Testis (tissue), 3 donors: ENCODE data around the gene PSMD6. TPM values are rescaled to one million over a fixed set of nuclear protein-coding genes. Genes with fewer than 3 reads are reported as not detected.

Experiments used
- DNase-seq: peaks from one replicate; pipeline ENCODE4 v3.0.0-alpha.2; 2019
- H3K27ac ChIP-seq, 2 donors: fragments of 200-600 bp; sonication (generic); one replicate each; pipeline ENCODE4 v1.5.1; 2019
- H3K27me3 ChIP-seq: fragments of 200-600 bp; sonication (generic); one replicate; pipeline ENCODE4 v1.5.1; 2019
- H3K36me3 ChIP-seq: fragments of 200-600 bp; sonication (generic); one replicate; pipeline ENCODE4 v1.5.1; 2017; ENCODE audit warnings: low read depth; ENCODE audit errors: missing control alignments
- H3K4me1 ChIP-seq: fragments of 200-600 bp; sonication (generic); one replicate; pipeline ENCODE4 v1.5.1; 2019
- H3K4me3 ChIP-seq, 2 donors: fragments of 200-600 bp; sonication (generic); one replicate each; pipeline ENCODE4 v1.5.1; 2017 to 2019
- H3K9me3 ChIP-seq: fragments of 200-600 bp; sonication (generic); one replicate; pipeline ENCODE4 v1.5.1; 2017
- CTCF ChIP-seq, 3 experiments: fragments of 450-650 bp in 2 of 3; fragments of 200-600 bp in 1 of 3; sonication (generic) in 1 of 3; IDR thresholded peaks; one replicate each; pipeline ENCODE4 v1.5.1; 2016 to 2019; ENCODE audit warnings: antibody characterized with exemption in 3 of 3, mild to moderate bottlenecking in 2 of 3, moderate library complexity in 1 of 3
- POLR2A ChIP-seq: fragments of 450-650 bp; IDR thresholded peaks from one replicate; pipeline ENCODE4 v1.6.1; 2017; ENCODE audit warnings: antibody characterized with exemption, mild to moderate bottlenecking, moderate library complexity
- WGBS, 2 donors: methylation state at CpG; one replicate each; pipeline ENCODE4 v1.1.5; 2018; 5-methylcytosine and 5-hydroxymethylcytosine counted together
- intact Hi-C: fragments of 100-400 bp; cut with DNase I; formaldehyde crosslinking; loops from one replicate; pipeline ENCODE4 v1.15.1; 2023; ENCODE audit warnings: low total_unique reads
- polyA plus RNA-seq: library from polyadenylated mRNA; stranded (reverse); fragments of 350-450 nt; fragmentation: Illumina TruSeq; extraction: RNeasy Lipid Tissue Mini Kit (QIAGEN cat#74804); gene quantifications from one replicate; pipeline ENCODE4 v1.2.3, GENCODE V29; 2014; ENCODE audit warnings: low read depth, low replicate concordance; ENCODE audit not compliant: insufficient read depth
- total RNA-seq, 2 donors: library from RNA; depleted of rRNA; stranded (reverse); fragments of >200 nt; gene quantifications; one replicate each; pipeline ENCODE4 v1.2.3, GENCODE V29; 2016

Gene PSMD6
- total and polyA plus RNA-seq, 3 donors from 2014 or later: 105 to 249 (median 128) TPM

GRCh38 chr3:64019271-64019670 is 4.0 kb downstream of the PSMD6 start:
- H3K4me3 ChIP-seq: no peak overlapping the region
- DNase-seq: no peak
- H3K36me3 ChIP-seq: no peaks in the 10 kb centered on the region
- H3K9me3 ChIP-seq: no peaks in the 10 kb centered on the region
- TF ChIP-seq POLR2A: no peak
- TF ChIP-seq CTCF (IDR thresholded peaks at IDR 0.05): no peak
- WGBS, 2 donors: 89 to 94% methylated on average over 3 of the region's 3 CpGs
- no peak overlapping the region for H3K27ac ChIP-seq
- intact Hi-C loops: no loop called here
- H3K4me1 ChIP-seq: peaks cover 10% of the 10 kb centered on the region
- no peaks in the 10 kb centered on the region for H3K27me3 ChIP-seq

- no peaks in the 10 kb centered on the region for H3K27me3 ChIP-seq
- 76 to 82% methylated on average over 3 of the region's 3 CpGs for WGBS, 2 donors
- DNase-seq: no peak
- no peaks in the 10 kb centered on the region for H3K9me3 ChIP-seq
- intact Hi-C loops: no loop called here
- H3K27ac ChIP-seq: no peak overlapping the region
- TF ChIP-seq CTCF (IDR thresholded peaks at IDR 0.05) (no peak), POLR2A (no peak)
- no peak overlapping the region for H3K4me3 ChIP-seq
- H3K4me1 ChIP-seq: peaks cover under 1% of the 10 kb centered on the region
- no peaks in the 10 kb centered on the region for H3K36me3 ChIP-seq
Observed at GRCh38 chr3:64016941-64017620, 6.2 kb downstream of the PSMD6 start.

GRCh38 chr3:64011685-64012084 is 11.6 kb downstream of the PSMD6 start:
- Histone ChIP-seq H3K9me3 (no peaks in the 10 kb centered on the region), H3K4me3 (no peak overlapping the region), H3K4me1 (peaks cover 7% of the 10 kb centered on the region), H3K36me3 (no peaks in the 10 kb centered on the region), H3K27me3 (no peaks in the 10 kb centered on the region), H3K27ac (peak overlapping the region; percentile 26 to 32)
- TF ChIP-seq POLR2A (no peak), CTCF (IDR thresholded peaks at IDR 0.05) (no peak)
- 33 to 41% methylated on average over 5 of the region's 5 CpGs for WGBS, 2 donors
- intact Hi-C loops: no loop called here
- peak; percentile 48 for DNase-seq

GRCh38 chr3:64010199-64010598 is 13.1 kb downstream of the PSMD6 start:
- no peaks in the 10 kb centered on the region for H3K9me3 ChIP-seq
- no peak overlapping the region for H3K4me3 ChIP-seq
- intact Hi-C loops: no loop called here
- no peak overlapping the region for H3K27ac ChIP-seq
- TF ChIP-seq CTCF (IDR thresholded peaks at IDR 0.05): no peak
- TF ChIP-seq POLR2A: no peak
- DNase-seq: no peak
- no peaks in the 10 kb centered on the region for H3K27me3 ChIP-seq
- peaks cover 7% of the 10 kb centered on the region for H3K4me1 ChIP-seq
- 90 to 92% methylated on average over 5 of the region's 5 CpGs for WGBS, 2 donors
- H3K36me3 ChIP-seq: no peaks in the 10 kb centered on the region

- WGBS, 2 donors: 82 to 92% methylated on average over 7 of the region's 7 CpGs
- Histone ChIP-seq H3K4me1 (peaks cover 7% of the 10 kb centered on the region), H3K36me3 (no peaks in the 10 kb centered on the region), H3K9me3 (no peaks in the 10 kb centered on the region), H3K27me3 (no peaks in the 10 kb centered on the region), H3K4me3 (no peak overlapping the region), H3K27ac (no peak overlapping the region)
- no peak for DNase-seq
- TF ChIP-seq POLR2A (no peak), CTCF (IDR thresholded peaks at IDR 0.05) (no peak)
- intact Hi-C loops: no loop called here
Observed at GRCh38 chr3:64009528-64009927, 13.8 kb downstream of the PSMD6 start.
